GM23248 (cell line): ENCODE results near the gene BAZ2B.

Experiments used
- EZH2 ChIP-seq: fragments of 200-600 bp; sonication (generic); IDR thresholded peaks from 2 replicates; pipeline ENCODE4 v1.6.1; 2018; ENCODE audit warnings: antibody characterized with exemption, mild to moderate bottlenecking; ENCODE audit not compliant: insufficient read depth, poor library complexity, severe bottlenecking
- EZH2phosphoT487 ChIP-seq: fragments of 200-600 bp; sonication (generic); IDR thresholded peaks from 2 replicates; pipeline ENCODE4 v1.6.1; 2018; ENCODE audit warnings: antibody characterized with exemption, moderate library complexity, mild to moderate bottlenecking, low read depth; ENCODE audit not compliant: insufficient read depth

DNA sequence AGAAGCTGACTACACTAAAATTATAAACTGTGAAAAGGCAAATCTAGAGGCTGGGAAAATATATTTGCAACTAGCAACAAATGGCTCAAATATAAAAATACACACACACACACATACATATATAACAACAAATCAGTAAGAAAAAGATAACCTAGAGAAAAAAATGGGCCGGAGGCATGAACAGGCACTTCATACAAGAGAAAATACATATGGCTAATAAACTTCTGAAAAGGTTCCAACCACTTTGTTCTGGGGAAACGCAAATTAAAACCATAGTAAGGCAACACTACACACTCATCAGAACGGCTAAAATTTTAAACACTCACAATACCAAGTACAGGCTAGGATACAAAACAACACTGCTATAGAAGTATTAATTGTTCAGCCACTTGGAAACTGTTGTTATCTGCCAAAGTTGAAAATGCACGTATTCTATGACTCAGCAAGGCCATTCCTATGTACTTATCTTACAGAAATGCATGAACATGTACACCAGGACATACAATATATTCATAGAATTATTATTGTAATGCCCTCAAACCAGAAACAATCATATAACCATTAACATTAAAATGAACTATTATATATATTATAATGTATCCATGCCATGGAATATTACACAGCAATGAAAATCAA, 345.5 kb downstream of the BAZ2B start:
- TF ChIP-seq EZH2phosphoT487 (no peak), EZH2 (no peak)
